ENCODE data around the gene CFAP46.
"Not testable (repeated sequence)": the region's sequence is repeated elsewhere in the genome, so short reads cannot be mapped to it uniquely, and the experiment has no call there.

Gene CFAP46

DNA sequence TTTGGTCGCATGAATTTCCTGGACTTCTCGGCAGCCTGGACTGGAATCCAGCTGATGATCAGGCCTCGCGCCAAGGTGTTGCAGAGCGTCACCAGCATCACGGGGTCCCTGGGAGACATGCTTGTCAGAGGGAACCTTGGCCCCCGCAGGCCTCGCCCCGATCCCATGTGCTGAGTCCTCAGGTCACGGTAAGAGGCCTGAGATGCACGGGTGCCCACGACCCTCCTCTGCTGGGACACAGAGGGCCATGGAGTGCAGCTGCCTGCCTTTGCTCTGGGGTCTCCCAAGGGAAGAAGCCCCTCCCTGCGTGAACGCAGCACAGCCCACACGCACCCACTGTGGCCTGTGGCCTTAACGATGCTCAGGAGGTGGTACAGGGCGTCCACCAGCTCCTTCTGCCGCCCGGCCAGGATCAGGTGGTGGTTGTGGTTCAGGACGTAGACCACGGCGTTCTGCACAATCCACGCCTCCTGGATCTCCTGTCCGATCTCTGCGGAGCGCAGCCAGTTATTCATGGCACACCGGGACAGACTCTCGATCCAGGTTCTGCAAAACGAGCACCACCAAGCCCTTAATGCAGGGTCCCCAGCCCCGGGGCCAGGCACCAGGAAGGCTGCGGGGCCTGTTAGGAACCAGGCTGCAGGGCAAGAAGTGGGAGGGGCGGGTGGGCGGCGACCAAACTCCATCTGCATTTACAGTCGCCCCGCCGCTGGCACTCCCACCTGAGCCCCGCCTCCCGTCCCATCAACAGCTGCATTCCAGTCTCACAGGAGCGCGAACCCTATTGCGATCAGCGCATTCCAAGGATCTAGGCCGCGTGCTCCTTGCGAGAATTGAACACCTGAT is 29.4 kb downstream of the CFAP46 start:
- no peak for DNase-seq

DNA sequence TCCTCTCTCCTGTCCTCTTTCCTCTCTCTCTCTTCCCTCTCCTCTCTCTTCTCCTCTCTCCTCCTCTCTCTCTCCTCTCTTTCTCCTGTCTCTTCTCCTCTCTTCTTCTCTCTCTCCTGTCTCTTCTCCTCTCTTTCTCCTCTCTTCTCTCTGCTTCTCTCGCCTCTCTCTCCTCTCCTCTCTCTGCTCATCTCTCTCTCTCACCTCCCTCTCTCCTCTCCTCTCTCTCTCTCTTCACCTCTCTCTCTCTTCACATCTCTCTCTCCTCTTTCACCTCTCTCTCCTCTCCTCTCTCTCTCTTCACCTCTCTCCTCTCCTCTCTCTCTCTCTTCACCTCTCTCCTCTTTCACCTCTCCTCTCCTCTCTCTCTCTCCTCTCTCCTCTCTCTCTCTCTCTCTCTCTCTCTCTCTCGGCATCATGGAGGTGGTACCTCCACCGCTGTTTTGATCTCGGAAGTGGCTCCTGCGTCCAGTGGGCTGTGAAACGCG is 30.1 kb downstream of the CFAP46 start:
- no peak for DNase-seq

DNA sequence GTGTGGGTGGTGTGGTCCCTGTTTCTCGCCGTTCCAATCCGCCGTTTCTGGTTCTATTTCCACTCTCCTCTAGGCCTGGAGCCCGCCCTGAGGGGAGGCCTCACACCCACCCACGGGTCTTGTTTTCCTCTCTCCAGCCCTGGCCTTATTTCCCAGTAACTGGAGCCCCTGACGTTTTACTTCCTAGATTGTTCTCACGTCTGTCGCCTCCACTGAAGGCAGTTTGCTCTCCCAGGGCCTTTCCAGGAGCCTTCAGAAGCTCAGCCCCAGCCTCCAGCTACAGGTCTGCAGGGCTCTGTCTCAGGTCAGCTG is 30.6 kb downstream of the CFAP46 start:
- no peak for DNase-seq

GRCh38 chr10:132910901-132911785 is 31.2 kb downstream of the CFAP46 start:
- DNase-seq: no peak

DNA sequence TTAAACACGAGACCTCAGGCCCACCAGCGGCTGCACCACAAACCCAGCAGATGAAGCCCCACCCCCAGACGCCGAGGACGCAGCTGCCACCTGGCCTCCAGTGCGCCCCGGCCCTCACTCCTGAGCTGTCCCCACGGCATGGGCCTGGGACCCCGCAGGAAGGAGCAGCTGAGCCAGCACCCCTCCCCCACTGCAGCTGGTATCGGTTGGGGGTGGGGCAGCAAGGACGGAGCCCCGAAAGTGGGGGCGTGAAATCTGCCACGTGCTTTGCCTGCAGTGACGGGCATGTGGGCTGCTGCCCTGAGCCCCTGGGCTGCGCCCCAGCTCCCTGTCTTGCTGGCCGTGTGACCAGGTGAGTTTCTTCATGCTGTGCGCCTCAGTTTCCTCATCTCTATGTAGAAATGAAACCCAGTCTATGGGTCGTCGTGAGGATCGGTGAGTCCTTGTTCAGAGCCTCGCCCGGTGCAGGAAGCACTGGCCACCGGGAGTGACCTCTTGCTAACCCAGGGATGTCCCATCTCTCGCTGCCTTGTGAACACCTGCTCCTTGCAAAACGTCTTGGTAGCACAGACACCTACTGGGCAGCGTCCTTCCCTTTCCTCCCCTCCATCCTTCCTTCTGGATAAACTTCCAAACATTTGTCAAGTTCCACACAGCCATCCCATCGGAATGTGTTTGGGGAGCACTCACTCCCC is 32.0 kb downstream of the CFAP46 start:
- DNase-seq: no peak

- no peak for DNase-seq
These were observed 32.8 kb downstream of the CFAP46 start for GRCh38 chr10:132909491-132910071.

GRCh38 chr10:132908621-132909295 is 33.6 kb downstream of the CFAP46 start:
- DNase-seq: no peak

DNA sequence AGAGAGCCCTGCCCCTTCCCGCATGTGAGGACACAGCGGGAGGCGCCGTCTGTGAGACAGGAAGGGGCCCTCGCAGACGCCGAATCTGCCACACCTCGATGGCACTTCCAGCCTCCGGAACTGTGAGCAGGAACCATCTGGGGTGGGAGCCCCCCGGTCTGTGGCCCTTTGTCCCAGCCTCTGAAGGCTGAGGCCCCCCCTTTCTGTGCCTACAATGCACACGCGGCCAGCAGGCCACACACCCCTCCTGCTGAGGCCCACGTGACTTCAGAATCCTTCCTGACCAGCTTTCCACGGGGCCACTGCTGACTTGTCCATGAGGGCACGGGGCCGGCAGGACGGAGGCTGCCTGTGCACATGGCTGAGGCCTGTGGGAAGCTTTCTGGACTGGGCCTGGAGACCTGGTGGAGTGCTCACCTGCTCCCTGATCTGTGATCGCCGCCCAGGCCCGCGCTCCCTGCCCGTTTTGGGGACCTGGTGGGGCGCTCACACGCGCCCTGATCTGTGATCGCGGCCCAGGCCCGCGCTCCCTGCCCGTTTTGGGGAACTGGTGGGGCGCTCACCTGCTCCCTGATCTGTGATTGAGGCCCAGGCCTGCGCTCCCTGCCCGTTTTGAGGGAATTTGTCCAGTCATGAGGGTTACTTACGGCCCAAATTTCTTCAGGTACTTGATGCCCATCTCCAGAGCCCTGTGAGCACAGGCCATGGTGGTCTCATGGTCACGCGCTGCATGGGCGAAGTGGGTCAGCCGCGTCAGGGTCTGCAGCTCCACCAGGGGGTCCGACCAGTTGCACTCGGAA is 34.3 kb downstream of the CFAP46 start:
- DNase-seq: no peak

DNA sequence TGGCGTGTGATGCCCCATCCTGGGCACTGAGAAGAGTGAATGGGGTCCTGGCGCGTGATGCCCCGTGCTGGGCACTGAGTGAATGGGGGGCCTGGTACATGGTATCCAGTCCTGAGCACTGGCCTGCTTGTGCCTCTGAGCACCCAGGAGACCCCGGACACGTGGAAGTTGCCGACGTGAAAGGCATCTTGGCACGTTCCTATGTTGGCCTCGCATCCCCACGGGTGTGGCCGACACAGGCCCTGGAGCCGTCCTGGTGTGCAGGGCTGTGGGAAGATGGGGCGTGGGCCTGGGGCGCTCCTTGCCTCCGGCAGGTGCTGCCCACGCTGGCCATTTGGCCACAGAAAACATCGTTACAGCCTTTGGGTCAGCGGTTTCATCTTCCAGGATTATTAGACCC is 35.5 kb downstream of the CFAP46 start:
- no peak for DNase-seq

GRCh38 chr10:132906106-132906505 is 36.3 kb downstream of the CFAP46 start:
- DNase-seq: no peak

DNA sequence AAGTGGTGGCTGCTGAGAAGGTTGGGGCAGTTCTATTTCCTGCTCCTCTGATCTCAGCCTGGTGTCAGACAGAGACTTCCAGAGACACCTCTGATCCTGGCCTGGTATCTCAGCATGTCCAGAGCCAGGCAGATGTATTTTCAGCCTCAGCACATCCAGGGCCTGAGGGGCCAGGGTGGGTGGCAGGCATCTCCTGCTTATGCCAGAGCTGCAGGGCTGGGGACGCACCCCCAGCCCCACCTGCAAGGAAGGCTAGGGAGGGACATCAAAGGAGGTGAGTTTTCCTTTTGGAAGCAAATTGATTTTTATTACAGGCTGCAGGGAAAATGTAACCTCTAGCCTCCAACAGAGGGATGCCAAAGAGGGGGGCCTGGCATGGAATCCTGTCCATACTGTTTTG is 36.7 kb downstream of the CFAP46 start:
- no peak for DNase-seq

DNA sequence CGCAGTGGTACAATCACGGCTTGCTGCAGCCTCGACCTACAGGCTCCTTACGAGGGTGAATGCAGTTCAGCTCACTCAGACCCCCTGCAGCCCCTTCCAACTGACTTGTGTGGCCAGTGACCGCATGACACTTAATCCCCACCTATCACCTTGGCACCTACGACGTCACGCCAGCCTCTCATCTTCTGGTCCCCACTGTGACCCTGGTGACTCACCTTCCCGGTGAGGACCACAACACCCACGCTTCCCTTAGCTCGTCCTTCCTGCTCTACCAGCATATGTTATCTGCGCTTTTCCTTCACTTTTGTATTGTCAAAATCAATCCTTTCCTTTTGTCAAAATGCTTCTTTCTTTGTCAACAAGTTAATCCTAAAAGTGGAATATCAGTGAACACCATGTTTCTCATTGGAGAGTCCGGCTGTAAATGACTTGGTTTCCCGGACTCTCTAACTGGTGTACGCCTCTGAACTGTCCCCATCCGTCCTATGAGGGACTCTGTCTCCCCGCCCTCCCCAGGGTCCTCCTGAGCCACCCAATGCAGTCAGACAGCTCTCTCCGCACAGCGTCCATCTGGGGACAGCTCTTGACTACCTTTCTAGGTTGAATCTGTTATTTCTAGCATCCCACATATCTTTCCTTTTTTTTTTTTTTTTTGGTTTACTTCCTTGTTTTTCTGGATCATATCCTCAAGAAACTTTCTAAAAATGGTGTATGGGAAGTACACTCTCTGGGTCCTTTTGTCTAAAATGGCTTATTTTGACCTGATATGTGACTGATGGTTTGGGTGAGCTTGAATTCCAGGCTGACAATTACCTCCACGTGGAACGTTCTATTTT is 37.3 kb downstream of the CFAP46 start:
- DNase-seq: no peak

- DNase-seq: no peak
These were observed 38.1 kb downstream of the CFAP46 start for GRCh38 chr10:132904181-132904813.

- DNase-seq: not testable (repeated sequence)
These were observed 39.5 kb downstream of the CFAP46 start for GRCh38 chr10:132902656-132903575.

DNA sequence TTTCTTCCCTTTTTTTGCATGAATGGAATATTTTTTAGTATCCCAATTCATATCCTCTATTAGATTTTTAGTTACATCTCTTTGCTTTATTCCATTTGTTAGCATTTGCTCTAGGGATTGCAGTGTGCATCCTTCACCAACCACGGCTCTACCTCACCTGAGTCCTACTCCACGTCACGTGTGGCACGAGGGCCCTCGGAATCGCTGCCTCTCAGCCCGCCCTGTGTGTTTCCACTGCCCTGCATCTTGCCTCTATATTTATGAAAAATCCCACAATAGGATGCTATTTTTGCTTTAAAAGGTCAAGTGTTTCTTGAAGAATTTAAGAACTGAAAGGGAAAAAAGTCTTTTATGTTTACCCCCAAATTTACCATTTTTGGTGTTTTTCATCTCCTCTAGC is 41.0 kb downstream of the CFAP46 start:
- no peak for DNase-seq

GRCh38 chr10:132900211-132900756 is 42.1 kb downstream of the CFAP46 start:
- DNase-seq: no peak

DNA sequence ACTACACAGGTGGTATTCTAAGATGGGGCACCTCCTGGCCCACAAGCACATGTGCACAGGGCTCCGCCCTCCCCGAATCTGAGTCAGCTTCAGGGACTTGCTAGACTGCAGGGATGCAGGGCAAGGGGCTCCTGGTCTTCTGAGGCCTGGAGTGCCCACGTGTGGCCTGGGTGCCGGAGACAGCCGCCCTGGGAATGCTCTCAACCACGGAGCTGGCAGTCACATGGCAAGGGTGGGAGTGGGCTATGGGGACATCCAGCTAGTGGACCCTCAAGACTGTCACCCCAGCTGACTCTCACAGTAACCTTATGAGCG is 42.7 kb downstream of the CFAP46 start:
- no peak for DNase-seq

DNA sequence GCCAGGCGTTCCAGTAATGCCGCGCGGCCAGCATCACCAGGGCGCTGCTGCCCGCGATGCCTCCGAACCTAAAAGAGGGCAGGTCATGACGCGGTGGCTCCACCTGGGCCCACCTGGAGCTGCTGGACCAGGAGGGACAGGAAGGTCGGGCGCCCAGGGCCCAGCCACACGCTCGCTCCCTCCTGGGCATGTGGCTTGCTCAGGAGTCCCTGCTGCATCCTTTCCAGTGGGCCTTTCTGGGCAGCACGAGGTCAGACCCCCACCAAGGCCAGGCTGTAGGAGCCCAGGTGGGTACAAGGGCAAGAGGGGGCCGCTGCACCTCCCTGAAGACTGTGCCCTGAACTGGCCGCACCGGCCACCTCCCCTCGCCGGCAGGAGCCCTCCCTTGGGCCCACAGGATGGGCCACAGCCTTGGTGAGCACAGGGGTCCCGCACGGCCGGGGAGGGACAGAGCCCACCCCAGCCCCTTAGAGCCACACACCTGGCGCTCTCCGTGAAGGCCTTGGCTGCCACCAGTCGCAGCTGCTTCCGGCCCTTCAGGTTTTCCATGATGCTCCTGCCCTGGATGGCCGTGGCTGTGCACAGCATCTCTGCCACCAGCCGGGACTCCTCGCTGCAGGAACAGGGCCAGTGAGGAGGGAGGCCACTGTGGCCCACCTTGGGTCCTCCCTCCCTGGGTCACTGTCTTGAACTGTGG is 43.2 kb downstream of the CFAP46 start:
- DNase-seq: no peak

All from NCI-H187 treated with DMSO at 0.1 percent for 48 hours (cell line).